GM18517 (cell line): ENCODE measurements around the gene DNAH10.

Source experiments
- ATAC-seq: cut with Tn5 transposase; IDR thresholded peaks from one replicate; pipeline ENCODE4 v1.9.1; 2021; ENCODE audit warnings: mild to moderate bottlenecking, moderate library complexity; ENCODE audit not compliant: unreplicated experiment

DNAH10 gene

DNA sequence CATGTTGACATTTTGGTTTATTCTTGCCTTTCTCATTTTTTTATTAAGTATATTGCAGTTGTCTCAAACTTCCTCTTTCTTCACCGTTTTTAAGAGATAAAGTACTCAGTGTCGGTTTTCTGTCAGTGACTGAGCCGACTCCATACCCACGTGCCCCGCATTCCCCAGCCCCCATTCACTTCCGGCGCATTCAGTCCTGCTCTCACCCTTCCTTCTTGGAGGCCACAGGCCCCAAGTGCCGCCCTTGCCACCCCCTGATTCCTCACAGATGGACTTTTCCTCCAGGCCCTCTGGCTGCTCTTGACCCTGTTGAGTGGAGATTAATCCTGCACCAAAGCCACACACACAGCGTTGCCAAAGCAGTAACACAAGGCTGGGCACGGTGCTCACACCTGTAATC lies 19.1 kb upstream of the DNAH10 start:
- no peak for ATAC-seq

DNA sequence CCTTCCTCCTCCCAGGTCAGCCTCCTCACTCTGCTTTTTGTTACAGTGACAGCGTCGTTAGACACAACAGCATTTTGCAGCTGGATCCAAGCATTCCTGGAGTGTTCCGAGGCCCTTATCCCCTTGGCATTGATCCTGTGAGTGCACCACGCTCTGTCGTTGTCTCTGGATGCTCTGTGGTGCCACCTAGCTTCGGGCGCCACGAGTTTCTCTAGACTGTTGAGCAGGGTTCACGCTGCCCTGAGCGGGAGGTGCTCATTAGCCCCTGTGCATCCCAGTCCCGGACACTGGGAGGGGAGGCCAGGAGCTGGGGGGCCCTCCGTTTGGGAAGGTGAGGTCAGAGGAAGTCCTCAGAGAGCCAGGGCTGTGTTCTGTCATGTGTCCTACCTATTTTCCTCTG lies 17.3 kb upstream of the DNAH10 start:
- no peak for ATAC-seq

DNA sequence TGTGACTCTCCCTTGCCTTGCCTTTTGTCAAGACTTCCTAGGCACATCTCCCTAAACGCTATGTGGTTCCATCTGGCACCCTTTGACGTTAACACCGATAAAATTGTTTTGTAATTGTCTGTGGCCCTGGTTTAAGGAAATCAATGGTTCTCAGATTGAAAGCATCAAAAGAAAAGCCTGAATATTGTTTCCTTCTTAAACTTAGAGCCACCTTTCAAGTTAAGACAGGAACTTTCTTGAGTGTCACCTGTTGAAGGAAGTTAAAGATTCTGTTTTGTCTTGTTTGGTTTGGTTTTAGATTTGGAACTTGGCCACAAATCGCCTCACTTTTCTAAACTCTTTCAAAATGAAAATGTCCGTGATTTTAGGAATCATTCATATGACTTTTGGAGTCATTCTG lies 14.8 kb upstream of the DNAH10 start:
- ATAC-seq: no peak

DNA sequence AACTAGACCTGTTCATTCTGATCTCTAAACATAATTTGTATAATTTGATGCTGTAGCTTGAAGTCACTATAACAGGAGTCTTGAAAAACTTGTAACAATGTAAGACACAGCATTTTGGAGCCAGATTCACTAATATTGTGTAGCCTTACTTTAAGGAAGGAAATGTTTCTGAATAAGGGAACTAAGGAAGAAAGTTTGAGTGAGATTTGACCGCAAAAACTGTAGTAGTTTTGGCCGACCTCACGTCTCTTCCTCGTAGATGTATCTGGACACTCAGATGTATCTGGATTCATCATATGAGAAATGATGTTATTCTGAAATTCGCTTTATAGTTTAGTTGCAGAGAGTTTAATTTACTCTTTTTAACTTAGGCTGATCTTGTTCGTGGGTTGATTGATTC lies 13.9 kb upstream of the DNAH10 start:
- no peak for ATAC-seq

DNA sequence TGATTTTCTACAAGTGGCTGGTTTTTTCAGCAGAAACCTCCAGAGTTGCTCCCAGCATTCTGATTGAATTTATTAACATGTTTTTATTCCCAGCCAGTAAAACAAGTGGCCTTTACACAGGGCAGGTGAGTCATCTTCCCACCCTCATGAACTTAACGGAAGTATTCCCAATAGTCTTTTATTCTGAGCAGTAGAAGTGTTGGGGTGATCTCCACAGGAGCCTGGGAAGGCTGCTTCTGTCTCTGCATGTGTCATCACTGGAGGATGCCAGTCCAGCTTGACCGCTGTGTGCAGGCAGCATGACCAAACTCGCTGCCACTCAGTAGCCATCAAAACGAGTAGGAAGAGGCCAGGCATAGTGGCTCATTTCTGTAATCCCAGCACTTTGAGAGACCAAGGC lies 13.4 kb upstream of the DNAH10 start:
- ATAC-seq: no peak

DNA sequence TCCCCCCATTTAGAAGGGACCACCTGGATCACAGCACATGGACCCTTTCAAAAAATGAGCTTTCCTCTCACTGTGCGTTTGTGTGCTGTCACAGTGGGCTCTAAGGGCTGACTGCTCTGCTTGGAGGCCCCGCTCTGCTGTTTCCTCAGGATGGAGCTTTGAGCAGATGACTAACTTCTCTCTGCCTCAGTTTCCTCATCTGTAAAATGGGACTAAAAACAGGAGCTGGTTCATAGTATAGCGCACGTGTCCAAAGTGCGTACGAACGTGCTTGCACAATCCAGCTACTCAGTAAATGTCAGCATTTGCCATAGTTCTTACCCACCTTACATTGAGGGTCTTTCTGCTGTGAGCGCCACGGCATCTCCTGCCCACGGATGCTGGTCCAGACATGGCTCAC lies 12.7 kb upstream of the DNAH10 start:
- no peak for ATAC-seq

DNA sequence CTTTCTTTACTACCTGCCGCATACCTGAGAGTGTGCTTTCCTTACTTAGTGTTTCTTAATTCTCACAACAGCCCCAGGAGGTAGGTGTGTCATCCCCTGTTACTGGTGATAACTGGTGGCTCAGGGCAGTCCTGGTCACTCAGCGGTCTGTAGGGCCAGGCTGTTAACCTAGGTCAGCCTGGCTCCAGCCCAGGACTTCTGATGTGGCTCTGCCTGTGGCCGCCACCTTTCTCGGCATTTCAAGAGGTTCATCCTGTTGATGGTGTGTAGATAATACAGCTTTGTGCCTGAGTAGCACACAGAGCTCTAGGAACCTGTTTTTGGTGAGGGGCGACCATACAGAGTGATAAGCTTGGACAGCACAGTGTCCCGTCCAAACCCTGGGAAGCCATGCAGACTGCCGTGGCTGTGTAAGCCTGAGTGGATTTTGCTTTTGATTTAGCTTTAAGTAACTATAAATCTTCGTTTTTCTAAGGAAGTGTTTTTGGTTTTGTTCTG lies 11.9 kb upstream of the DNAH10 start:
- no peak for ATAC-seq

DNA sequence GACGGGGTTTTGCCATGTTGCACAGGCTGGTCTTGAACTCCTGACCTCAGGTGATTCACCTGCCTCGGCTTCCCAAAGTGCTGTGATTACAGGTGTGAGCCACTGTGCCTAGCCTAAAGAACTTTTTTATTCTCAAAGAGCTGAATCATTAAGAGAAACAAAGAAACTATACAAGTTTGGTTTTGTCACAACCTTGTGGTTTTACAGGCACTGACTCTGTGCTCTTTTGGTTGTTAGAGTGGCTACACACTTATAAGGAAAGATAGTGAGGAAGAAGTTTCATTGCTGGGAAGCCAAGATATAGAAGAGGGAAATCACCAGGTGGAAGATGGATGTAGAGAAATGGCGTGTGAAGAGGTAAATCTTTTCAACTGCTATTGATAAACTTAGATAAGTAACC lies 10.1 kb upstream of the DNAH10 start:
- ATAC-seq: no peak

DNA sequence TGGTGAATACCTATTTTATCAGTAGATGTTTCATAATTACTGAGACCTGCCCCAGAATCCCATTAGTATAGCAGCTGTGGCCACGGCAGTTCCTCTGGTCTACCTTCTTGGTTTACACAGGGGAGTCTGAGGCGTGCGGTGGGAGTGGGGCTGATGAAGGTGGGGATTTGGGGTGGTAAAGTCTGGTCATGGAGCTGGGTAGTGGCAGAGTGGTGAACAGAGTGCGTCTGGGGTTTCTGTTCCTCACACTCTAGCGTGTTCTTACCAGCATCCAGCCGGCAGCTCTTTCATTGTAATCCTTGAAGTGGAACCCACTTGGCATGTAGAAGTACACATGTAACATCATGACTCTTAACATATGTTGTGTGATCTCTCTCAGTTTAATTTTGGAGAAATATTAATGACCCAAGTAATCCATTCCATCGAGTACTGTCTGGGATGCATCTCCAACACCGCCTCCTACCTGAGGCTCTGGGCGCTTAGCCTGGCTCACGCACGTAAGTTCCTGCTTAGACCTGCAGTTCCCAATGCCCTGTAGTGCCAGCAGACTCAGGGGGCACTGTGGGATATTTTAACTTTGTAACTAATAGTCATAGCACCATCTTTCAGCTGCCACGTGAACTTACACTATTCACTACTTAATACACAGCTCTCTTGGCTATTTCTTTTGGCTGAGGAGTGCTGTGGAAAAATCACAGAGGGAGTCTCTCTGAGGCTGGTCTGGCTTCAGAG lies 7.9 kb upstream of the DNAH10 start:
- ATAC-seq: no peak

DNA sequence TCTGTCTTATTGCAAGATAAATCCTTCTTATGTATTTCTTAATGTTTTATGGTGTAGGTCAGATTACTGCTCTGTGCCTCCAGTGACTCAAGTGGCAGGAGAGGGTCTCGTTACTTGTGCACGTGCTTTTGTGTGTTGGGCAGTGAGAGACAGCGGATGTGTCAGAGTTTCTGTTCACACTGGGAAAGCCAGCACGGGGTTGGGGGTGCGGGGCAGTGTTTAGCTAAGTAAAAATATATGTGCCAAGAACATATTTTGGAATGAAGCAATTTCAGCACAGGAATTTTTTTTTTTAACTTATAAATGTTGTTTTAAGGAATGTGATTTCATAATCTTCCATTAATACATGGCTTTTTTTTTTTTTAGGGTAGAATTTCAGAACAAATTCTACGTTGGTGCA lies 4.5 kb upstream of the DNAH10 start:
- ATAC-seq: no peak

DNA sequence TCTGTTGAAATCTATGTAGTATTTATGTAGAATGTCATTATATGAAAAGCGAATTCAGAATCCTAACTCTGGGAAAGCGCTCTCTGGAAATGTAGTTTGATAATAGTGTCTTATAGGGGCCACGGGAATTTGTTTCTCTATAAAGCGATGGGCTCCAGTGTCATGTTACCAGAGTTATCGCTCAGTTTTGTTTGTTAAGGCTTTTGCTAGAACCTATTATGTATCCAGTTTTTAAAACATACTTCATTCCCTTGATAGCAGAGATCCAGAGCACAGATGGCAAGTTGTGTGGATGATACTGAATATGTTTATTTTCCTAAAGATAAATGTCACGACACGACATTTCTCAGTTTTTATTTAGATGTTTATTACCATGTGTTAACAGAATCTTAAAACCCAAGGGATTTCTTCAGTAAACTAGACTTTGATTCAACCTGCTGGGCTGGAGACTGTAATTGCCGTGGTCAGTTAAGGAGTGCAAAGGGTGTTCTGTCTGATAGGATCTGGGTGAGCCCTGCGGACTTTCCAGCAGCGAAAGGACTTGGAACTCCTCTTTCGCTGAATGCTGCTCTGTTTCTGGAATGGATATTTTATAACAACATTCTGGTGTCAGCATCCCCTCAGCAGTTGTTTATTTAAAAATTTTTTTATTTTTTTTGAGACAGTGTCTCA lies 1.7 kb upstream of the DNAH10 start:
- ATAC-seq: no peak

DNA sequence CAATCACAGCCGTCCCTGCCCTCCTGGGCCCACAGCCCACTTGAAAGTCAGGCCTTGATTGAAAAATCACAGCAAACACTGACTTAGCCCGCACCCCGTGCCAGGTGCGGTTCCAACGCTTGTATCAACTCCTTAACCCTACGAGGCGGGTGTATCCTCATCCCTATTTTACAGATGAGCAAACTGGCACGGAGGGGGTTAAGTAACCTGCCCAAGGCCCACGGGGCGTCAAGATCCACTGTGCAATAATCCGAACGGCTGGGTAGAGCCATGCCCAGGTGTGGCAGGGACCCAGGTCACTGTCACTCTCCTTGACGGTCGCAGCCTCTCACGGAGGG lies 583 bp downstream of the DNAH10 start:
- ATAC-seq: no peak

DNA sequence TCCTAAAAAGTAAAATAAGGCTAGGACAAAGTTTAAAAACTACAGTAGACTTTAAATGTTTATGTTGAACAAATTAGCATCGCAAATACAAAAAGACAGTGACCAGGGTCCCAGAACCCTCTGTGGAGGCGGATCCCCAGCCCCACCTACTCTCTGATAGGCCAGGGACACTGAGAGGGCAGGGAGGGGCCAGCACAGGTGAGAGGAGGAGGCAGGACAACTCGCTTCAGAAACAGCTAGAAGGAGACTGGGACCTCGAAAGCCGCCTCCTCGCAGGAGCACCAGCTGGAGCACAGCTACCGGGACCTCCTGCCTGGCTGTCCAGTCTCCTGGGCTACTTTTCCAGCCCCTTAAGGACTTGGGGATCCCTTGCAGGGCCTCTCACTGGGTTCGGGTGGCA lies 992 bp downstream of the DNAH10 start:
- ATAC-seq: no peak

DNA sequence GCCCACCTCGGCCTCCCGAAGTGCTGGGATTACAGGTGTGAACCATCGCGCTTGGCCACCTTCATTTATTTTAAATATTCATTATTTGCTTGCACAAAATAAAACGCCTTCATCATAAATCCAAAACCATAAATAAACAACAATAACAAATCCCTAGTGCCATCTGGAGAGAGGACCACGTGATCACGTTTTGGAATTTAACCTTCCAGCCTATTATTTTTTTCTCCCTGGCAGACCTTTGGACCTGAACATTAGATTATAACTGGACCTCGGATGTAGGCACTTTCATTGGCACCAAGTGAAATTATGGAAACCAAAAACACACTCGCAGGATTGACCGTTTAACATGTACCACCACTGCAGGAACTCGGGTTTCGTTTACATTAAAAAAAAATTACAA lies 2.0 kb downstream of the DNAH10 start:
- ATAC-seq: no peak

DNA sequence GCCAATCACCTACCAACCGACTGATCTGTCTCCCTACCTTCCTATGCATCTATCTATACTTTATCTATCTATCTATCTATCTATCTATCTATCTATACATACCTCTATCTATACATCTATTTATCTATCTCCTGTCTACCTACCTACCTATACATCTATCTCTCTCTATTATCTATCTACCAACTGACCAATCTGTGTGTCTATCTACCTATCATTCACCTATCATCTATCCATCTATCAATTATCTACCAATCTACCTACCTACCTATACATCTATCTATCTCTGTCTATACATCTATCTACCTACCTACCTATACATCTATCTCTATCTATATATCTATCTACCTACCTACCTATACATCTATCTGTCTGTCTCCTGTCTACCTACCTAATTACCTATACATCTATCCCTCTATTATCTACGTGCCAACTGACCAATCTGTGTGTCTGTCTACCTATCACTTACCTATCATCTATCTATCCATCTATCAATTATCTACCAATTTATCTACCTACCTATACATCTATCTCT lies 3.5 kb downstream of the DNAH10 start:
- no peak for ATAC-seq

DNA sequence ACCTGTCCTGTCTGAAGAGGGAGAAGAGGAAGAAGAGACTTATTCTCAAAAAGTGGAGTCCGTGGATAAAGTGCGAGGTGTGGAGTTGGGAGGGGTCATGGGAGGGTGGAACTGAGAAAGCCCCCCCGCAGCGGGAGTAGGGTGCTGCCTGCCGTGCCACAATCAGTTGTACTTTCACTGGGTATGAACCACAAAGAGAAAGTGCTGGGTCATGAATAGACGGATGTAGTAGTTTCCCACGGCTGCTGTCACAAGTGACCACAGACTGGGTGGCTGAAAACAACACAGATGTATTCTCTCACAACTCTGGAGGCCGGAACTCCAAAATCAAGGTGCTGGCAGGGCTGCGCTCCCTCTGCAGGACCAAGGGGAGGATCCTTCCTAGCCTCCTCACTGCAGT lies 5.5 kb downstream of the DNAH10 start:
- ATAC-seq: no peak

DNA sequence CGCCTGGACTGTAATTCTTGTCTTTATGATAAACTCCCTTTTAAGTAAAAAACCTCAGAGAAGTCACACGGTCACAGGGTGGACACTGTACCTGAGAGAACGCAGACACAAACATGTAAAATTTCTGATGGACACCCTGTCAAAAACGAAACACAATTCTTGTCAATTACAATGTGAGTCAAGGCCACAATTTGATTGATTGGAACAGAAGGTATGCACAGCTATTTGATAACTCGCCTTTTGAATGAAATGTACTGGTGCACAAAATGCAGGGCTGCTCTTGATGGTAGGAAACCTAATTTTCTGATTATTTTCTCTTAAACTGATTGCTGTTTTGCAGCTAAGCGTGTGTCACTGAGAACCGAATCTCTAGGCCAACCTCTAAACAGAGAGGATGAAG lies 9.2 kb downstream of the DNAH10 start:
- no peak for ATAC-seq

DNA sequence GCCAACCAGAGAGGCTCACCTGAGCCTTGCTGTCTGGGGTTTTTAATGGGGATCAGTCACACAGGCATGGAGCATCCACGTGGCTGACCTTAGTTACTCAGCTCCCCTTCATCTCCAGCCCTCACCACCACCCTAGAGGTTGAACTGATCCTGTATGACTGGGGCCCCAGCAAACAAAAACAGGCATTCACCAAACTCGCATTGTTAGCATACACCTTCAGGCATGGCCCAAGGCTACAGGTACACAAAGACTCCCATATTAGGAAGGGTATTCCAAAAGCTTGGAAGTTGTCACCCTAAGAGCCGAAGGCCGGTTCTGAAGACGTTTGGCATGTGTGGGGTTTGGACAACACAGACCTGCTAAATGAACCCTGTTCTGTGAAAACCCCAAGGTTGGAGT lies 10.0 kb downstream of the DNAH10 start:
- no peak for ATAC-seq

DNA sequence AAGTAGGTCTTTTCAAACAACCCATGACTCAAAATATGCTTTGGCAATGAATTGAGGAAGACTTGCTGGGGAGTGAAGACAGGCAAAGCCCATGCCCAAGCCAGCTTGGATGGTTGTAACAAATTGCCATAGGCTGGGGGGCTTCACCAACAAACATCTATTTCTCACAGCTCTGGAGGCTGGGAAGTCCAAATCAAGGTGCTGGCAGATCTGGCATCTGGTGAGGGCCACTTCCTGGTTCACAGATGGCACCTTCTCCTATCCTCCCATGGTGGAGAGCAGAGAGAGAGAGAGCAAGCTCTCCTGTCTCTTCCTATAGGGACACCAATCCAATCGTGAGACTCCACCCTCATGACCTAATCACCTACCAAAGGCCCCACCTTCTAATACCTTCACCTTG lies 11.3 kb downstream of the DNAH10 start:
- no peak for ATAC-seq

DNA sequence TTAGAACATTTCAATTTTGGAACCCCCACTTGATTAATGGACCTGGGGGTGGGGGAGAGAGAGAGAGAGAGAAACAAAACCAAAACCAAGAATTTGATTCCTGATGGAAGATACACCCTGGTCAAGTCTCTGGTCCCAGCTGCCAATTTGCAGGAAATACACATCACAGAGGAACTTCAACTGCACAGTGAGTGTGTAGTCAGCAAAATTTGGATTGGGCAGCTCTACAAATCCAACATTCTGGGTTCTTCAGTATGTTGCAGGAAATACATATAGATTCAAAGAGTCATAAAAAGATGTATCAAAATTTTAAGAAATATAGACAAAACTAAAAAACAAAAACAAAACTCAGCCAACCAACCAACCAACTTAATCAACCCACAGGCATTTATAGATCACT lies 17.4 kb downstream of the DNAH10 start:
- no peak for ATAC-seq

DNA sequence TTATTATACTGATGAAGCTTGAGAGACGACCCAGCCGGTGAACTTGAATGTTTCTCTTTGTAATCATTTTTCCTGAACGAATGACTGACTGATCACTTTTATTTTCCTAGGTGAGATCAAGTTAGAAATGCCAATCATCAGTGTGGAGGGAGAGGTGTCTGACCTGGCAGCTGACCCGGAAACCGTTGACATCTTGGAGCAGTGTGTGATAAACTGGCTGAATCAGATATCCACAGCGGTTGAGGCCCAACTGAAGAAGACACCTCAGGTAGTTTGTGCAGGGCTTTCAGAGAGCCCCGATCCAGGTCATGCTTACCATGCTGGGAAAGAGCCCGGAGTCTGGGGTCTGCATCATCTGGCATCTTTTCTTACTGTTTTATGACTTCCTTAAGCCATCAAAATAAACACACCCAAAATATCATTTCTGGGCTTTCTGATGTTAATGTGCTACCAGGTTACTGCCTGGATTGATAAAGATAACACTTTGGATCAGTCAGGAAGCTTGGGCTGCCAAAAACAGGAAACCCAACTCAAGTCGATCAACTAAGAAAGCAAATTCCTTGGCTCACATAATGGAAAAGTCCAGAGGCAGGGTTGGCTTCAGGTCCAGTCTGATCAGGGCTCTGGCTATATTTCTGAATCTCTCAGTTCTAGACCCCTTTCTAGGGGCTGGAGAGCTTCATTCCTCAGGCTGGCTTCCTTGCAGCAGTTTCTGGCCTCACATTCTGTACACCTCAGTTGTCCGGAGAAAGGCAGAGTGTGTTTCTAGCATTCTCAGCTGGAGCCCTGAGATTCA lies 21.1 kb downstream of the DNAH10 start:
- ATAC-seq: no peak

DNA sequence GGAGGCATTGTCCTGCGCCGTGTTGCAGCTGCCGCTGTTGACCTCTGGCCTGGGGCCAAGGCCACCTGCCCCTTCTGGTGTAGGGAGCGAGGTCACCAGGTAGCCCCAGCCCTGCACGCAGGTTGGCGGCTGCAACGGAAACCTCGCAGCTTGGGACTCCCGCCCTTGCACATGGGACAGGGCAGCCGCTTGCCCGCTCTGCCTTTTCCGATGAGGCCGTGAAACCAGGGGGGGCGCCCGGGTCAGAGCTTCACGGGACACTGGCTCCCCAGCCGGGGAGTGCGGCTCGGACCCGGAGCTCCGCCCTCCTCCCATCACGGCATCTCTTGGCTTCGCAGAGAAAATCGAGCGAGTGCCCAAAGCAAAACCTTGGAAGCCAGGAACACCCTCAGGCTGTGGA lies 25.4 kb downstream of the DNAH10 start:
- no peak for ATAC-seq
